ENCODE measurements around the gene KLHL6. TPM values are rescaled to one million over a fixed set of nuclear protein-coding genes. Genes with fewer than 3 reads are reported as not detected.
A peak's percentile ranks its signal among the peaks of the same experiment; 100 is the strongest.

KLHL6 gene
- total and polyA plus RNA-seq, 10 of the 15 experiments (the other 5 are each of a cell fraction or from before 2014, with no cell fraction given): 4.0 to 91.8 (median 24.4) TPM

DNA sequence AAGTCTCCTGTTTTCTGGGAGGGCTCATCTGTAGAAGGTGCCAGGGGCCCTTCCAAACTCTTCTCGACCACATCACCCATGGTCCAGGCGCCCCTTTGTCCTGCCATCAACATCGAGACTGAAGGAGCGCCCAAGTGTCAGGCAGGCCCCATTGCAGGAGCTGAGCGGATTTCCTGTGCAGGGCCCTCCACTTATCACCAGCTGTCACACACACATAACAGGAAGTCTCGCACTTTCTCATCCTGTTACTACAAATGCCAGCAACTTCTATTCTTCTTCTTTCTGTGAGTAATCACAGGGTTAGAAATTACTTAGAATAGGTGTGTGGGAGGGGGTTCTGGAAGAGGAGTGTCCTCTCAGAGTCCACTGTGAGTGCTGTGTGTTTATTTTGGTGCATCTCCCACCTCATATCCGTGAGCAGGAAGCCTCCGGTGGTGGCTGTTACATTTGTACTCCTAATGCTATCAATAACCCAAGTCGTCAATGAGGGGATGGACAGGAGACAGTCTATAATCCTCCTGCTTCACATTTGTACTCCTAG, at the start of gene KLHL6 (continued):
- TF ChIP-seq, protein P1, sequence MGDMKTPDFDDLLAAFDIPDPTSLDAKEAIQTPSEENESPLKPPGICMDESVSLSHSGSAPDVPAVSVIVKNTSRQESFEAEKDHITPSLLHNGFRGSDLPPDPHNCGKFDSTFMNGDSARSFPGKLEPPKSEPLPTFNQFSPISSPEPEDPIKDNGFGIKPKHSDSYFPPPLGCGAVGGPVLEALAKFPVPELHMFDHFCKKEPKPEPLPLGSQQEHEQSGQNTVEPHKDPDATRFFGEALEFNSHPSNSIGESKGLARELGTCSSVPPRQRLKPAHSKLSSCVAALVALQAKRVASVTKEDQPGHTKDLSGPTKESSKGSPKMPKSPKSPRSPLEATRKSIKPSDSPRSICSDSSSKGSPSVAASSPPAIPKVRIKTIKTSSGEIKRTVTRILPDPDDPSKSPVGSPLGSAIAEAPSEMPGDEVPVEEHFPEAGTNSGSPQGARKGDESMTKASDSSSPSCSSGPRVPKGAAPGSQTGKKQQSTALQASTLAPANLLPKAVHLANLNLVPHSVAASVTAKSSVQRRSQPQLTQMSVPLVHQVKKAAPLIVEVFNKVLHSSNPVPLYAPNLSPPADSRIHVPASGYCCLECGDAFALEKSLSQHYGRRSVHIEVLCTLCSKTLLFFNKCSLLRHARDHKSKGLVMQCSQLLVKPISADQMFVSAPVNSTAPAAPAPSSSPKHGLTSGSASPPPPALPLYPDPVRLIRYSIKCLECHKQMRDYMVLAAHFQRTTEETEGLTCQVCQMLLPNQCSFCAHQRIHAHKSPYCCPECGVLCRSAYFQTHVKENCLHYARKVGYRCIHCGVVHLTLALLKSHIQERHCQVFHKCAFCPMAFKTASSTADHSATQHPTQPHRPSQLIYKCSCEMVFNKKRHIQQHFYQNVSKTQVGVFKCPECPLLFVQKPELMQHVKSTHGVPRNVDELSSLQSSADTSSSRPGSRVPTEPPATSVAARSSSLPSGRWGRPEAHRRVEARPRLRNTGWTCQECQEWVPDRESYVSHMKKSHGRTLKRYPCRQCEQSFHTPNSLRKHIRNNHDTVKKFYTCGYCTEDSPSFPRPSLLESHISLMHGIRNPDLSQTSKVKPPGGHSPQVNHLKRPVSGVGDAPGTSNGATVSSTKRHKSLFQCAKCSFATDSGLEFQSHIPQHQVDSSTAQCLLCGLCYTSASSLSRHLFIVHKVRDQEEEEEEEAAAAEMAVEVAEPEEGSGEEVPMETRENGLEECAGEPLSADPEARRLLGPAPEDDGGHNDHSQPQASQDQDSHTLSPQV (IDR thresholded peaks at IDR 0.05): no peak
- TF ChIP-seq SIN3A (IDR thresholded peaks at IDR 0.05; ENCODE audit: low read depth, low read length): peak; percentile 78; the same call in 1 of the 2 replicates
- peak; percentile 74; the same call in 1 of the 2 replicates for TF ChIP-seq FOXM1 (IDR thresholded peaks at IDR 0.05; ENCODE audit: low read depth, low read length)
- TF ChIP-seq MYC (IDR thresholded peaks at IDR 0.05; ENCODE audit: insufficient read depth, insufficient read length, insufficient replicate concordance, low read length, severe bottlenecking): no peak
- peak; percentile 71 for TF ChIP-seq DPF2 (IDR thresholded peaks at IDR 0.05)
- TF ChIP-seq, protein P2, sequence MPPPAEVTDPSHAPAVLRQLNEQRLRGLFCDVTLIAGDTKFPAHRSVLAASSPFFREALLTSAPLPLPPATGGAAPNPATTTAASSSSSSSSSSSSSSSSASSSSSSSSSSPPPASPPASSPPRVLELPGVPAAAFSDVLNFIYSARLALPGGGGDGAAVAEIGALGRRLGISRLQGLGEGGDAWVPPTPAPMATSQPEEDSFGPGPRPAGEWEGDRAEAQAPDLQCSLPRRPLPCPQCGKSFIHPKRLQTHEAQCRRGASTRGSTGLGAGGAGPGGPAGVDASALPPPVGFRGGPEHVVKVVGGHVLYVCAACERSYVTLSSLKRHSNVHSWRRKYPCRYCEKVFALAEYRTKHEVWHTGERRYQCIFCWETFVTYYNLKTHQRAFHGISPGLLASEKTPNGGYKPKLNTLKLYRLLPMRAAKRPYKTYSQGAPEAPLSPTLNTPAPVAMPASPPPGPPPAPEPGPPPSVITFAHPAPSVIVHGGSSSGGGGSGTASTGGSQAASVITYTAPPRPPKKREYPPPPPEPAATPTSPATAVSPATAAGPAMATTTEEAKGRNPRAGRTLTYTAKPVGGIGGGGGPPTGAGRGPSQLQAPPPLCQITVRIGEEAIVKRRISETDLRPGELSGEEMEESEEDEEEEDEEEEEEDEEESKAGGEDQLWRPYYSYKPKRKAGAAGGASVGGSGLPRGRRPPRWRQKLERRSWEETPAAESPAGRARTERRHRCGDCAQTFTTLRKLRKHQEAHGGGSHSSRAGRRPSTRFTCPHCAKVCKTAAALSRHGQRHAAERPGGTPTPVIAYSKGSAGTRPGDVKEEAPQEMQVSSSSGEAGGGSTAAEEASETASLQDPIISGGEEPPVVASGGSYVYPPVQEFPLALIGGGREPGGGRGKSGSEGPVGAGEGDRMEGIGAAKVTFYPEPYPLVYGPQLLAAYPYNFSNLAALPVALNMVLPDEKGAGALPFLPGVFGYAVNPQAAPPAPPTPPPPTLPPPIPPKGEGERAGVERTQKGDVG (CRISPR knock-in tag; IDR thresholded peaks at IDR 0.05): no peak
- TF ChIP-seq, protein P3, sequence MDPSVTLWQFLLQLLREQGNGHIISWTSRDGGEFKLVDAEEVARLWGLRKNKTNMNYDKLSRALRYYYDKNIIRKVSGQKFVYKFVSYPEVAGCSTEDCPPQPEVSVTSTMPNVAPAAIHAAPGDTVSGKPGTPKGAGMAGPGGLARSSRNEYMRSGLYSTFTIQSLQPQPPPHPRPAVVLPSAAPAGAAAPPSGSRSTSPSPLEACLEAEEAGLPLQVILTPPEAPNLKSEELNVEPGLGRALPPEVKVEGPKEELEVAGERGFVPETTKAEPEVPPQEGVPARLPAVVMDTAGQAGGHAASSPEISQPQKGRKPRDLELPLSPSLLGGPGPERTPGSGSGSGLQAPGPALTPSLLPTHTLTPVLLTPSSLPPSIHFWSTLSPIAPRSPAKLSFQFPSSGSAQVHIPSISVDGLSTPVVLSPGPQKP (IDR thresholded peaks at IDR 0.05; ENCODE audit: low read depth, low read length): peak; percentile 17; the same call in 1 of the 2 replicates
- TF ChIP-seq, protein P4, sequence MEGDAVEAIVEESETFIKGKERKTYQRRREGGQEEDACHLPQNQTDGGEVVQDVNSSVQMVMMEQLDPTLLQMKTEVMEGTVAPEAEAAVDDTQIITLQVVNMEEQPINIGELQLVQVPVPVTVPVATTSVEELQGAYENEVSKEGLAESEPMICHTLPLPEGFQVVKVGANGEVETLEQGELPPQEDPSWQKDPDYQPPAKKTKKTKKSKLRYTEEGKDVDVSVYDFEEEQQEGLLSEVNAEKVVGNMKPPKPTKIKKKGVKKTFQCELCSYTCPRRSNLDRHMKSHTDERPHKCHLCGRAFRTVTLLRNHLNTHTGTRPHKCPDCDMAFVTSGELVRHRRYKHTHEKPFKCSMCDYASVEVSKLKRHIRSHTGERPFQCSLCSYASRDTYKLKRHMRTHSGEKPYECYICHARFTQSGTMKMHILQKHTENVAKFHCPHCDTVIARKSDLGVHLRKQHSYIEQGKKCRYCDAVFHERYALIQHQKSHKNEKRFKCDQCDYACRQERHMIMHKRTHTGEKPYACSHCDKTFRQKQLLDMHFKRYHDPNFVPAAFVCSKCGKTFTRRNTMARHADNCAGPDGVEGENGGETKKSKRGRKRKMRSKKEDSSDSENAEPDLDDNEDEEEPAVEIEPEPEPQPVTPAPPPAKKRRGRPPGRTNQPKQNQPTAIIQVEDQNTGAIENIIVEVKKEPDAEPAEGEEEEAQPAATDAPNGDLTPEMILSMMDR (IDR thresholded peaks at IDR 0.05 in 2 of 3, conservative IDR thresholded peaks at IDR 0.05 in 1 of 3; ENCODE audit: control insufficient read depth in 2 of 3, extremely low read depth in 1 of 3, insufficient read depth in 1 of 3, low read depth in 3 of 3, low read length in 3 of 3): no peak
- no peak; the same call in 1 of the 2 replicates for TF ChIP-seq GATAD2B (conservative IDR thresholded peaks at IDR 0.05; ENCODE audit: low read depth)
- TF ChIP-seq, protein P5, sequence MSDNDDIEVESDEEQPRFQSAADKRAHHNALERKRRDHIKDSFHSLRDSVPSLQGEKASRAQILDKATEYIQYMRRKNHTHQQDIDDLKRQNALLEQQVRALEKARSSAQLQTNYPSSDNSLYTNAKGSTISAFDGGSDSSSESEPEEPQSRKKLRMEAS (IDR thresholded peaks at IDR 0.05; ENCODE audit: low read depth, low read length): peak; percentile 60; the same call in 1 of the 2 replicates
- TF ChIP-seq ASH2L (IDR thresholded peaks at IDR 0.05; ENCODE audit: borderline replicate concordance, low read depth): no peak
- TF ChIP-seq CREB1 (IDR thresholded peaks at IDR 0.05; ENCODE audit: low read depth): no peak
- TF ChIP-seq, protein P6, sequence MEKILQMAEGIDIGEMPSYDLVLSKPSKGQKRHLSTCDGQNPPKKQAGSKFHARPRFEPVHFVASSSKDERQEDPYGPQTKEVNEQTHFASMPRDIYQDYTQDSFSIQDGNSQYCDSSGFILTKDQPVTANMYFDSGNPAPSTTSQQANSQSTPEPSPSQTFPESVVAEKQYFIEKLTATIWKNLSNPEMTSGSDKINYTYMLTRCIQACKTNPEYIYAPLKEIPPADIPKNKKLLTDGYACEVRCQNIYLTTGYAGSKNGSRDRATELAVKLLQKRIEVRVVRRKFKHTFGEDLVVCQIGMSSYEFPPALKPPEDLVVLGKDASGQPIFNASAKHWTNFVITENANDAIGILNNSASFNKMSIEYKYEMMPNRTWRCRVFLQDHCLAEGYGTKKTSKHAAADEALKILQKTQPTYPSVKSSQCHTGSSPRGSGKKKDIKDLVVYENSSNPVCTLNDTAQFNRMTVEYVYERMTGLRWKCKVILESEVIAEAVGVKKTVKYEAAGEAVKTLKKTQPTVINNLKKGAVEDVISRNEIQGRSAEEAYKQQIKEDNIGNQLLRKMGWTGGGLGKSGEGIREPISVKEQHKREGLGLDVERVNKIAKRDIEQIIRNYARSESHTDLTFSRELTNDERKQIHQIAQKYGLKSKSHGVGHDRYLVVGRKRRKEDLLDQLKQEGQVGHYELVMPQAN (conservative IDR thresholded peaks at IDR 0.05): peak; percentile 79
- peak; percentile 51; the same call in 1 of the 2 replicates for TF ChIP-seq MXI1 (IDR thresholded peaks at IDR 0.05; ENCODE audit: low read depth, low read length)
- no peak for TF ChIP-seq FOS (IDR thresholded peaks at IDR 0.05; ENCODE audit: borderline replicate concordance, extremely low read depth, insufficient read length)
- peak; percentile 75; the same call in 1 of the 2 replicates for TF ChIP-seq LARP7 (IDR thresholded peaks at IDR 0.05)
